HG03439 (cell line): ENCODE data around the gene SNURF.
"Not testable (repeated sequence)": the region's sequence is repeated elsewhere in the genome, so short reads cannot be mapped to it uniquely, and the experiment has no call there.

Experiments used
- ATAC-seq: cut with Tn5 transposase; IDR thresholded peaks from one replicate; pipeline ENCODE4 v1.9.1; 2021; ENCODE audit warnings: mild to moderate bottlenecking, moderate library complexity; ENCODE audit not compliant: unreplicated experiment

The SNURF gene

DNA sequence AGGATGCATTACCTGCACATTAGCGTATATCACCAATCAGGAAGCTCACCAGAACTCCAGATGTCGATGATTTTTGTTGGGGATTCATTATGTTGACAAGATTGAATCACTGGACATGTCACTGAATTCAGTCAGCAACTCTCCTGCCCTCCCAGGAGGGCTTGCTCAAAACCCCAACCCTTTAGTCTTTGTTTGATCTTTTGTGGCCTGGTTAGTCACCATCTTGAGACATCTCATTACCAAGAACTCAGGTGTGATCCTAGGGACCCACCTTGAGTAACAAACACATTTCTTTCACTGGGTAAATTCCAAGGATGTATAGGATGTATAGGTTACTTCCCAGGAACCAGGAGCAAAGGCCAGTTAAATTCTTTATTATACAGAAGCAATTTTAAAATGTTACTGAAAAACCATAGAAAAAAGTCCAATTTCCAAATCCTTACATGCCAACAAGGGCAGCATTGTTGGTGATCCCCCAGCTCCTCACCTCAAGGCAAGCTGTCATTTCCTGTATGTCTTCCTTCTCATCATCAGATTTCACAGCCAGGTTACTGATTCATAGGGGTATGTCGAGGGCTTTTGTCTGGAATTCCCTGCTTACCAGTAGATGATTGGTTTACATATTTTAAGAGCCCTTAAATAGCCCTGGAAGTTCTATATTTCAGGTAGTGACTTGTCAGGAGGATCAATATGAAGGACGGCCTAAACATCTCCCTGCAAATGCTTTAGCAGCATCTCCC, 11.7 kb downstream of the SNURF start:
- no peak for ATAC-seq

DNA sequence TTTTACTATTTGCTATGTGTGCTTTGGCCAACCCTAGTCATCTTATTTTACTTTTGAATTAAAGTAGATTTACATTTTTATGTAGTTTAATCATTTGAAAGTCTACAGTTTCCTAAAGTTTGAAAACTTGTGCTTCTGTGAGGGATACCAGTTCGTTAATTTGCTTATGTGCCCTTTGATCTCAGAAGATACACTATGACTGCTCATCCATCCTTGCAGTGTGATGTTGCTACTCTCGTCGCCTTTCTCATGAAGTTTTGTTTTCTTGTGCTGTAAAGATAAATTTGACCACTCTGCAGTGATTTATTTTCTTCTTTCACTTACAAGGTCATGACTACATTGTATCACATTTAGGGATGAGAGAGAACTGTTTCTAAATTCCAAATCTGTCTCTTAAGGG, 16.3 kb downstream of the SNURF start:
- no peak for ATAC-seq

DNA sequence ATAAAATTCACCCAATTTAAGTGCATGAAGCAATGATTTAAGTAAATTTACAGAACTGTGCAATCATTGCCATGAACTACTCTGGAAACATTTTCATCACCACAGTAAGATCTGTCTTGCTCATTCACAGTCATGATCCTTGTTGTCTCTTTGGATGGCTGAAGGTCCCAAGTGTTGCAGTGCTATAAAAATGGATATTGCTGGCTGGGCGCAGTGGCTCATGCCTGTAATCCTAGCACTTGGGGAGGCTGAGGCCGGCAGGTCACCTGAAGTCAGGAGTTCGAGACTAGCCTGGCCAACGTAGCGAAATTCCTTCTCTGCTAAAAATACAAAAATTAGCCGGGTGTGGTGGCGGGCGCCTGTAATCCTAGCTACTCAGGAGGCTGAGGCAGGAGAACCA, 17.0 kb downstream of the SNURF start:
- ATAC-seq = no peak

DNA sequence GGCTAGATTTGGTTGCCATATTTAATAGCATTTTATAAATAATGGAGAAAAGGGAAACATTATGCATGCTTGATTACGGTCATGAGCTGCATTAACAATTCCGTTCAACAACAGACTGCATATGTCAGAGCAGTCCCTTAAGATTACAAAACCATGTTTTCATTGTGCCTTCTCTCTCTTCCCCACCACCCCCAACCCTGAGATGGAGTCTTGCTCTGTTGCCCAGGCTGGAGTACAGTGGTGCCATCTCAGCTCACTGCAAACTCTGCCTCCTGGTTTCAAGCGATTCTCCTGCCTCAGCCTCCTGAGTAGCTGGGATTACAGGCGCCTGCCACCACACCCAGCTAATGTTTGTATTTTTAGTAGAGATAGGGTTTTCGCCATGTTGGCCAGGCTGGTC, 17.9 kb downstream of the SNURF start:
- not testable (repeated sequence) for ATAC-seq

DNA sequence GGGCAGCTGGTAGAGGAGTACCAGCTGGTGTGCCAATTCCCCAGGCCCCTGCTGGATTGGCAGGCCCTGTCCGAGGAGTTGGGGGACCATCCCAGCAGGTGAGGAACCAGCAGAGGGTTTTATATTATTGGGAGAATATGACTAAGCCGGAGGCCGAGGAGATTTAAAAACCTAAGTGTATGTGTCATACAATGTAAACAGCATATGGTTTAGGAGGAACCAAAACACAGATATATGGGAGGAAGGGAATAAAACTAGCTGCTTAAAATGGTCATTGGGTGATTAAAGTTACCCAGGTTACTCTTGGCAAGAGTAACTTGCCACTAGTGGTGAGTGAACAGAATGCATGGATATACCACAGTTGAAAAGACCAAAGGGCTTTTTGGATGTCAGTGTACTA, 22.1 kb downstream of the SNURF start:
- no peak for ATAC-seq

DNA sequence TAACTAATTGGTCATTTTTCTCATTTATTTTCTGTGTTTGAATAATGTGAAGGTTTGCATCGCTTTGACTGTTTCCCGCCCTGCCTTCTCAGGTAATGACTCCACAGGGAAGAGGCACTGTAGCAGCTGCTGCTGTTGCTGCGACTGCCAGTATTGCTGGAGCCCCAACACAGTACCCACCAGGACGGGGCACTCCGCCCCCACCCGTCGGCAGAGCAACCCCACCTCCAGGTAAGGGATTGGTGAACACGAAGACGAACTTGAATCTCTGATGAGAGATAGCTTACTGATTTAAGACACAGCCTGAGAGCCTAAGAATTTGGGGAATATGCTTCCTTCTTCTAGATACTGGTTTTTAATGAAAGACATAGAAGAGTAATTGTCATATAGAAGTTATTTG, 22.9 kb downstream of the SNURF start:
- ATAC-seq = no peak

DNA sequence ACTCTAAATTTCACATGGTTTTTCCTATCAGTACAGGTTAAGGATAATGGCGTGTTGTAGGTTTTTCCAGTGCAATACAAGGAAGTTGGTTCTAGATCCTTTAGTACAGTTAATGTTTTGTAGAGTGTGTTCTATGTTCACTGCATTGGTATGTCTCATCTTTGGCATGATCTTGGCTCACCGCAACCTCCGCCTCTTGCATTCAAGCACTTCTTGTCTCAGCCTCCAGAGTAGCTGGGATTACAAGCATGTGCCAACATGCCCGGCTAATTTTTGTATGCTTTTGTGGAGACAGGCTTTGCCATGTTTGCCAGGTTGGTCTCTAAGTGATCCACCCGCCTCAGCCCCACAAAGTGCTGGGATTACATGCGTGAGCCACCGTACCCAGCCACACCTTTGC, 30.4 kb downstream of the SNURF start:
- no peak for ATAC-seq

DNA sequence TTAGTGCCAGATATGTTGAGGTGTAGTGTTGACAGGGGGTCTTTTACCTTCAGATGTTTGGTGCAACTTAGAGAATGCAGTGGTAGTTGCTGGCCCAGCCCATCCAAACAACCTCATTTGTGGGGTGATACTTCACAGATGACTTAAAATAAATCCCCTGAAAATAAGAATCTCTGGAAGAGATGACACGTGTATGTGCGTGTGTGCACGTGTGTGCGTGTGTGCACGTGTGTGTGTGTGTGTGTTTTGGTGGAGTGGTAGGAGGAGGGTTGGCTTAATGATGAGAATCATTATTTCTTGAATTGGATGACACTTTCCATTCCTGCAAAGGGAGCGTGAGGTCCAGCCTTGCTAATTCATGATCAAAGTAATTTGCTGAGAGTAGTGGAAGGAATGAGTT, 31.9 kb downstream of the SNURF start:
- ATAC-seq = no peak
